T47D (cell line): ENCODE results near the gene DNAH17.

ENCODE experiments used
- DNase-seq, 2 experiments: peaks; one replicate each; pipeline versions ENCODE4 v3.0.0 to v3.0.0-alpha.2; 2011 to 2012; ENCODE audit warnings: low read depth in 1 of 2, low spot score in 1 of 2
- JUND ChIP-seq: IDR thresholded peaks from 2 replicates; pipeline ENCODE4 v1.6.1; 2012; ENCODE audit warnings: low read depth
- in situ Hi-C: cut with HindIII; loops from 2 replicates; pipeline ENCODE4 v1.10.0; 2016; ENCODE audit warnings: low sequenced_read_pairs, low pct_unique_long_range_greater_than_20kb

Gene DNAH17

GRCh38 chr17:78379131-78379491 is 198.1 kb downstream of the DNAH17 start:
- in situ Hi-C loops, result no loop called here
- DNase-seq, result no peak
- TF ChIP-seq JUND, result no peak

DNA sequence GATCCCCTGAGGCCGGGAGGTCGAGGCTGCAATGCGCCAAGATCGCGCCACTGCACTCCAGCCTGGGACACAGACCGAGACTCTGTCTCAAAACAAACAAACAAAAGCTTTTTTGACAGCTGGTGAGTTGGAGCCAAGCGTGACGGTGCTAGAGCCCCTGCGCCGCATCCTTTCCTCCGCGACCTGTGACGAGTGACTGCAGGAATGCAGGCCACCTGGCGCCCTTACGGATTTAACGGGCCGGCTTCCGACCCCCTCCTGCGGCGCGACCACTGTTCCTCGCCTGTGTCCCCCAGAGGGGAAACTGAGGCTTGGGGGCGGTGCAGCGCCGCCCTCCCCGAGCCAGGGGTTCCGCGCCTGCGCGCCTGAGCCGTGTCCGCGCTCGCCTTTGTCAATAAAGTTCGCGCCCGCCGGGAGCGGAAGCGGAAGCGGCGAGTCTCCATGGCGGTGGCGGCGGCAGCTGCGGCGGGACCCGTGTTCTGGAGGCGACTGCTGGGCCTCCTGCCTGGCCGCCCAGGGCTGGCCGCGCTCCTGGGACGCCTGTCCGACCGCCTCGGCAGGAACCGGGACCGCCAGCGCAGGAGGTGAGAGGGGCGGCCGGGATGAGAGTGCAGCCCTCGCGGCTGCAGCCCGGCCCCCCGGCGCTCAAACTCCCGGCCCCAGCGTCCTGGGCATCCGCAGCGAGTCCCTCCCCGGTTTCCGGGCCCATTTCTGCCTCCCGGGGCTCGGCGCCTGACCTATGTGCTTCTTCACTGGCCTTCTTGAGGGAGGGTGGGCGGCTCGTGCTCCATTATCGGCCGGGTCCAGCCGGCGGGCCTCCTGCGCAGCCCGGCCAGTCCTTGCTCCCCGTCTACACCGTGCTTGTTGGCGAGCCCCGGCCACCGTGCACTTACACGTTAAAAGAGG is 198.7 kb downstream of the DNAH17 start, which contains the start of gene PGS1:
TSS of gene PGS1 (plus strand) at position 425 of the 906 bp plus-strand sequence. CDS start at position 442, 17 bp downstream.
- in situ Hi-C loops, result no loop called here
- no peak for TF ChIP-seq JUND
- DNase-seq, result peak; percentile 84 to 87

GRCh38 chr17:78377858-78378224 is 199.4 kb downstream of the DNAH17 start:
- DNase-seq, result no peak
- in situ Hi-C loops, result no loop called here
- no peak for TF ChIP-seq JUND

DNA sequence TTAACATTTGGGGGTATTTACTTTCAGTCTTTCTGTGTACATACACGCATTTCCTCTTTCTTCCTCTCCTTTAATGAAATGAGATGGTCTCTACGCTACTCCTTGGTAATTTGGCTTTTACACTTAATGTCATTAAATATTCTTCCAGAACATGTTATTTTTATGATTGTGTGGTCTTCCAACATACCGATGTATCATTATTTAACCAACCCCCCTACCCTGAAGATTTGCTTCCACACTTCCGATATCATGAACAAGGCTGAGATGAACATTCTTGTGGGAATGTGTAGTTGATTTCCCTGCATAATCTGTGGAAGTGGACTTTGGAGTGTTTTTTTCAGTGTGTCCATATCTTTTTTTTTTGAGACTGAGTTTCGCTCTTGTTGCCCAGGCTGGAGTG is 201.0 kb downstream of the DNAH17 start:
- in situ Hi-C loops, result no loop called here
- no peak for DNase-seq
- TF ChIP-seq JUND, result no peak

- in situ Hi-C loops, result no loop called here
- DNase-seq, result no peak
- no peak for TF ChIP-seq JUND
Observed at GRCh38 chr17:78375401-78376151, 201.6 kb downstream of the DNAH17 start.

DNA sequence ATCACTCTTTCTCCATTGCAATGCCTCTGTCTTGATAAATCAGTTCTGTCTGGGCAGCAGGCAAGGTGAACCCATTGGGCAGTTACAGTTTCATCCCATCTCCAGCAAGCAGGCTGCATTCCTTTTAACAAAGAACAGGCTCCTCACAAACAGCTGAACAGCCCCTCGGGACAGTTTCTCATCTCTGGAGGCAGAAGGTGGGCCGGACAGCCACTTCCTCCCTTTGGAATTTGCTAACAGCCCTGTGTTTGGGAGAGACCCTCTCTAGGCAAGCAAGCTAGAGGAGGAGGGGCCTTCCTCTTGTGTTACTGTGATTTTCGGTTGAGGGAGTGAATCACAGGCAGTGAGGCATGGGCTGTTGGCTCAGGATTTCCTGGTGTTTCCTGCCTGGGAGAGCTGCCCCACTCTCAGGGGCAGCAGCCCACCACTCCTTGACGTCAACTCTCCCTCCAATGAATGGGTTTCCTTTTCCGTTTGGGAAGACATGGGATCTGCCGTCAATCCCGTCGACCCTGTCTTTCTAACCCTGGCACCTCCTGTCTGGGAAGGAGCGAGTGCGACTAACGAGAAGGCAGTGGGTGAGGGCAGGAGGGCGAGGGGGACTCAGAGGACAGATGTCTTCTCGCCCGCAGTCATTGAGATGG is 202.4 kb downstream of the DNAH17 start:
- in situ Hi-C loops, result no loop called here
- no peak for DNase-seq
- TF ChIP-seq JUND, result no peak

- in situ Hi-C loops, result no loop called here
- TF ChIP-seq JUND, result no peak
- peak in 1 of 2 experiments; percentile 82 for DNase-seq
Observed at GRCh38 chr17:78374189-78374588, 203.0 kb downstream of the DNAH17 start.
